HEK293T (cell line): ENCODE data around the gene ADGRD1.

Experiments used
- BHLHE40 ChIP-seq: fragments of 450-650 bp; IDR thresholded peaks from 2 replicates; pipeline ENCODE4 v1.6.1; 2016; ENCODE audit warnings: mild to moderate bottlenecking, moderate library complexity, borderline replicate concordance
- ELF4 ChIP-seq: fragments of 450-650 bp; IDR thresholded peaks from 2 replicates; pipeline ENCODE4 v1.6.1; 2017; ENCODE audit warnings: antibody characterized with exemption
- FOXA1 ChIP-seq: fragments of 450-650 bp; IDR thresholded peaks from 2 replicates; pipeline ENCODE4 v1.6.1; 2016; ENCODE audit warnings: mild to moderate bottlenecking
- FOXK2 ChIP-seq: fragments of 450-650 bp; IDR thresholded peaks from 2 replicates; pipeline ENCODE4 v1.6.1; 2016; ENCODE audit warnings: mild to moderate bottlenecking
- HDGF ChIP-seq: fragments of 450-650 bp; IDR thresholded peaks from 2 replicates; pipeline ENCODE4 v1.6.1; 2017; ENCODE audit warnings: antibody characterized with exemption, borderline replicate concordance
- NFRKB ChIP-seq: fragments of 450-650 bp; IDR thresholded peaks from 2 replicates; pipeline ENCODE4 v1.6.1; 2016; ENCODE audit warnings: mild to moderate bottlenecking, moderate library complexity
- SP1 ChIP-seq: fragments of 450-650 bp; IDR thresholded peaks from 2 replicates; pipeline ENCODE4 v1.6.1; 2017
- SUZ12 ChIP-seq: fragments of 450-650 bp; IDR thresholded peaks from 2 replicates; pipeline ENCODE4 v1.6.1; 2016; ENCODE audit warnings: mild to moderate bottlenecking
- TARDBP ChIP-seq: fragments of 450-650 bp; IDR thresholded peaks from 2 replicates; pipeline ENCODE4 v1.6.1; 2016
- ZNF384 ChIP-seq: fragments of 450-650 bp; IDR thresholded peaks from 2 replicates; pipeline ENCODE4 v1.6.1; 2016

DNA sequence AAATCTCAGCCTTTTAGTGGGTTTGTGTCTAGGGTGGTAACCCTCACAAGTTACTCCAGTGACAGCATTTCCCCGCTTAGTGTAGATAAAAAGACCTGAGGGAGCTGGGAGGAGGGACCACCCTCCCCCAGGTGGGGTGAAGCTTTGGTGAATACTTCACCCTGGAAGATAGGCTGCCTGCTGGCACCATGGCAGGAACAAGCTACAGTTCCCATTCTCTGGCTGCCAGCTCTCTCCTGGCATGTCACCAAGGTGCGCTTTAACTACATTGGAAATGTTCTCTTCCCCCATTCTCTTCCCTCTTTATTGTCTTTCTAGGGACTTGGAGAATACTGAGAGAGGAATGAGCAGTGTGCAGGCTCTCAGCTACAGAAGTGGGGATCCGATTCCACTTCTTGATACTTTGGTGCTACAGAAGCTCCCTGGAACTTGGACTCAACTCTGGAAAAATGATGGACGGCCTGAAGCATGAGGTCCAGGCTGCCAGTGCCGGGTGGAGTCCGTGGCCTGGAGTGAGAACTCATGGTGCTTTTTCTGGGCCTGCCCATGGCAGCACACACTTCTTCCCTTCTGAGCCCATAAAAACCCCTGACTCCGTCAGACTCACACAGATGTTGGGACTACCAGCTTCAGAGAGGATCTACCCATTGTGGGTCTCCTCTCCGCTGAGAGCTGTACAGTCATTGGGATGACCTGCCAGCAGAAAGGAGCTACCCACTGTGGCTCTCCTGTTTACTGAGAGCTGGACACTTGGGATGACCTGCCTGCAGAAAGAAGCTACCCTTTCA, 198.0 kb downstream of the ADGRD1 start:
- TF ChIP-seq SP1: no peak
- TF ChIP-seq FOXK2: no peak
- no peak for TF ChIP-seq ZNF384
- TF ChIP-seq FOXA1: no peak
- no peak for TF ChIP-seq SUZ12
- TF ChIP-seq BHLHE40: no peak
- TF ChIP-seq TARDBP: no peak
- TF ChIP-seq NFRKB: no peak
- TF ChIP-seq ELF4: no peak
- no peak for TF ChIP-seq HDGF
